Measurements from ENCODE around the gene POM121.
"Not testable (repeated sequence)": the region's sequence is repeated elsewhere in the genome, so short reads cannot be mapped to it uniquely, and the experiment has no call there.

Gene POM121

DNA sequence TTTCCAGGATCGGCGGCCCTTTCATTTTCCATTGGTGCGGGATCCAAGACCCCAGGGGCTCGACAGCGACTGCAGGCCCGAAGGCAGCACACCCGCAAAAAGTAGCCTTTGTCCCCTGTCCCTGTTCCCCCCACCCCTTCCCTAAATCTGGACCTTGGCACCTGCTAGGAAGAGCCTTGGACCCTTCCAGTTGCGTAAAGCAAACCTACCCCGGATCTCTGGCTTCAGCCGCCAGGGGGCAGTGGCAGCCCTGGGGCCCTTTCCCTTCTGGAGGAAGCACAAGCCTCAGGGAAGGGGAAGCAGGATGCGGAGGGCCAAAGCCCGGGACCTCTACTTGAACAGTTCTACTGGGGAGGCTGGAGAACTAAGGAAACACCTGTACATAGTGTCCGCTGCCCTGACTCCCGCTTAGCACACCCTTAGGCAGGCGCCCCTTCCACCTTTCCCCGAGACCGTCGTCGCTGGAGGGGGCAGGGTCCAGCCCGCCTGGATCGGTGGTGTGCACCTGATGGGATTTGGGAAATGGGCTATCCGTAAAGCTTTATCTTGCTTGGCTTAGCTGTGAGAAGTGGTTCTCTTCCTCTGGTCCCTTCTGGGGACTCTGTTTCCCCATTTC lies 21.3 kb downstream of the POM121 start:
- DNase-seq: not testable (repeated sequence)

DNA sequence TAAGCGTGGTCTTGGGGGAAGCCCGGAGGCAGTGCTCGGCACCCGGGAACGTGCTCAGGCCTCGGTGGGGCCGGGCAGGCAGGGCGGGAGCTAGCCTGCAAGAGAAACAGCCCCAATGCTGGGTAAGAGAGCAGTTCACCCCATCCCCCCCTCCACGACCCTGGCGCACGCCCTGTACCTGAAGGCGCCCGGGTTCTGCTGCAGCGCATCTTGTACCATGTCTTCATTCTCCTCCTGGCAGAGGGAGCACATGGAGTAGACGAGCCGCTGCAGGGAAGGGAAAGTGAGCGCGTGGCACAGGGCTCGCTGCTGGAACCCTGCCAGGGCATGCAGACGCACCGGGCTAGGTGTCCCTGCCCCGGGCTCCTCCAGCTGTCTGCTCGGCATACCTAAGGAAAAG lies 23.8 kb downstream of the POM121 start:
- DNase-seq; in situ Hi-C loops (cut with HindIII; ENCODE audit: low pct_ligation_motif_present, low pct_unique_long_range_greater_than_20kb, low sequenced_read_pairs): not testable (repeated sequence)

More for the DNA sequence above, 21.3 kb downstream of the POM121 start:
- in situ Hi-C loops (cut with HindIII; ENCODE audit: low pct_ligation_motif_present, low pct_unique_long_range_greater_than_20kb, low sequenced_read_pairs): not testable (repeated sequence)

DNA sequence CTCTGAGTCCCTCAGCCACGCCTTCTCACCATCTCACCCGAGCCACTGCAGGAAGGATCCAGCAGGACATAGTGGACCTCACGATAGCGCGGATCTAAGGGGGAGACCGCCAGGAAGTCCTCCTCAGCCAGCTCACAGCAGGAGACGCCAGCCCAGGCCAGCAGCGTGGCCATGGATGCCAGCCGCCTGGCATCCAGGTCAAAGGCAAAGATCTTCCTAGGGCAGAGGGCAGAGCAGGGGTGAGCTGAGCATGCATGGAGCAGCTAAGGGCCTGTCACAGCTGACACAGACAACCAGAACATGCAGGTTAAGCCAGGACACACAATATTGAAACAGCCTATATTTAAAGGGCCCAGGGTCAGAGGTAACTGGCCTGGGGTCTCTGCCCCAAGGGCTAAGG lies 24.4 kb downstream of the POM121 start:
- in situ Hi-C loops (cut with HindIII; ENCODE audit: low pct_ligation_motif_present, low pct_unique_long_range_greater_than_20kb, low sequenced_read_pairs); DNase-seq: not testable (repeated sequence)

DNA sequence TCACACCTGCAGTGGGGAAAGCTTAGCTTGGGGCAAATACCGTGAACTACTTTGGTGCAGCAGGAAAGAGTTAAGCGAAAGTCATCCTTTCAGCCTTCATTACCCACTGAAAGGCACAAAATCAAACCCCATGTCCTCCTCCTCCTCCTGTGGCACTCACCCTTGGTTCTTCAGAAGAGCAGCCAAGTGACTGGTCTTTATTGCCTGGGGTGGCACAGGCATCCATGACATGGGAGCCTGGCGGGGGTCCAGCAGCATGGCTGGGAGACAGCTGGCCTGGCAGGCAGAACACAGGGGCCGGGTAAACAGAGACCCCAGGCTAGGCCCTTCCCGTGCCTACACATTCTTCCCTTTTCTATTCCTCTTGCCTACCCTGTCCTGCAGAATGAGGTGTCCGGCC lies 24.8 kb downstream of the POM121 start:
- in situ Hi-C loops (cut with HindIII; ENCODE audit: low pct_ligation_motif_present, low pct_unique_long_range_greater_than_20kb, low sequenced_read_pairs); DNase-seq: not testable (repeated sequence)

DNA sequence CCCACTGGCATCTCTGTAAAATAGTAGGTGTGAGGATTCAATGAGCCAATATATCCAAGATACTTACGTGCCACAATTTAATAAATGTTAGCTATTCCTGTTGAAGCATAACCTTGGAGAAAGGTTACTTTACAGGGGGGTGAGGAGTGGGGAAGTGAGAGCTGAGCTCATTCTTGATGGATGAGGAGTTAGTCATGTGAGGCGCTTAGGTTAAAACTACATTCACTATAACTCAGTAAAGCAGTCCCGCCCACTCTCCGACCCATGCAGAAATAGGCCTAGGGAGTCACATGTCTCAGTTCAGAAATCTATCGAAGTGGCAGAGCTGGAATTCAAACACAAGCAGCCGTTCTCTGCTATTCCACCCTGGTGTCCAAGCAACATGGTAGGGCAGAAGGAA lies 25.5 kb downstream of the POM121 start:
- DNase-seq; in situ Hi-C loops (cut with HindIII; ENCODE audit: low pct_ligation_motif_present, low pct_unique_long_range_greater_than_20kb, low sequenced_read_pairs): not testable (repeated sequence)

DNA sequence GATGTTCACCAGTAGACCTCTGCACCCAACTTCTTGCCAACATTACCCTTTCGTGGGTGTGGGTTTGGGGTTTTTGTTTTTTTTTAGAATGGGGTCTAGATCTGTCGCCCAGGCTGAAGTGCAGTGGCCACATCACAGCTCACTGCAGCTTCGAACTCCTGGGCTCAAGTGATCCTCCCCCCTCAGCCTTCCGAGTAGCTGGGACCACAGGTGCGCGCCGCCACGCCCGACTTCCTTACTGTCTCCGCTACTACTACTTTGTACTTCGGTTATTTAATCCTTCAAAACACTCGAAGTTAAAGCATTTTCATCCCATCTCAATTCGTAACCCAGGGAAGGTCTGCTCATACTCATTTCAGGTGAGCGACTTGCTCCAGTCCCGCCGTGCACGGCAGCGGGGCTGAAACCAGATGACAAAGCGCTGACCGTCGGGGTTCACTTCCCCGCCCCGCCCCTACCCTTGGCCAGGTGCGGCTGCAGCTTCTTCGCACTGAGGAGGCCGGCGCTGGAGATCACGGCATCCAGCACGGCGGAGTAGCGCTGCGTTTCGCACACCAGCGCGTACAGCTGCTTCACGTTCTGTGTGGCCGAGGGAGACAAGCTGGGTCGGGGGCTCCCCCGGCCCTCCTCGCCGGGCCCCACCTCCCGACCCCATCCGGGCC lies 29.1 kb downstream of the POM121 start:
- not testable (repeated sequence) for DNase-seq

DNA sequence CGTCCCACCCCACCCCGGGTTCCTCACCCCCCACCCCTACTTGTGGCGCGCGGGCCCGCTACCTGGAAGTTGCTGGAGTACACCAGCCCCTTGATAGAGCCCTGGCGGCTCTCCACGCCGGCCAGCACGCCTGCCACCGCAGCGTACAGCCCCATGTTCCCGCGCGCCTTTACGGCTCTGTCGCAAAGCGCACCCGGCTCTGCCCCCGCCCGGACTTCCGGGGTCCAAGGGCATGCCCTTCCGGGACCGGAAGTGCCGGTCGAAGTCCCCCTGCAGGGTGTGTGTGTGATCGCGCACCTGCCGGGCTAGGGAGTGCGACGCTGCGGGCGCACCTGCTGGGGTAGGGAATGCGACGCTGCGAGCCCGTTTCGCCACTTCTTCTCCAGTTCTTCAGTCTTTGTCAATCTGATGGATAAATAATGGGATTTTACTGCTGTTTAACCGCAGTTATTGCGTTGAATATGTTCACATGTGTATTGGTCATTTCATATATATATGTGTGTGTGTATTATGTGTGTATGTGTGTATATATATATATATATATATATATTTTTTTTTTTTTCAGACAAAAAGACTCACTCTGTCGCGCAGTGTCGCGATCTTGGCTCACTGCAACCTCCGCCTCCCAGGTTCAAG lies 29.8 kb downstream of the POM121 start:
- in situ Hi-C loops (cut with HindIII; ENCODE audit: low pct_ligation_motif_present, low pct_unique_long_range_greater_than_20kb, low sequenced_read_pairs); DNase-seq: not testable (repeated sequence)

More for the DNA sequence above, 29.1 kb downstream of the POM121 start:
- in situ Hi-C loops (cut with HindIII; ENCODE audit: low pct_ligation_motif_present, low pct_unique_long_range_greater_than_20kb, low sequenced_read_pairs): not testable (repeated sequence)

DNA sequence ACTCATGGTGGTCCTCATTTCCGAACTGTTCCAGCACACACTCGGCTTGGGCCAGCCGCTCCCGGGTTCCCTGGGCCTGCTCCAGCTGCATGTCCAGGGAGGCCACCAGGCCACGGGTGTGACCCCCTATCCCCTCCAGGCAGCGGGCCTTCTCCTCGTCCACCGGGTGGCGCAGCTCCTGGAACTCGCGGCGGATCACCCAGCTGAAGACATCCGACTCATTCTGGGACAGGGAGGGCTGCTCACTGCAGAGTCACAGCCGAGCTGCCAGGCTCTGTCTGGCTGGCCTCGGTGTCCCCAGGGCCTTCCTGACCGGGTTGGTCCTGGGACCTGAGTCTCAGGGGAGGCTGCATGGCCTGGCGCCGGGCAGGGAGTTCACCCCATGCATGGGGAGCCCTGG lies 35.1 kb downstream of the POM121 start:
- in situ Hi-C loops (cut with HindIII; ENCODE audit: low pct_ligation_motif_present, low pct_unique_long_range_greater_than_20kb, low sequenced_read_pairs); DNase-seq: not testable (repeated sequence)

DNA sequence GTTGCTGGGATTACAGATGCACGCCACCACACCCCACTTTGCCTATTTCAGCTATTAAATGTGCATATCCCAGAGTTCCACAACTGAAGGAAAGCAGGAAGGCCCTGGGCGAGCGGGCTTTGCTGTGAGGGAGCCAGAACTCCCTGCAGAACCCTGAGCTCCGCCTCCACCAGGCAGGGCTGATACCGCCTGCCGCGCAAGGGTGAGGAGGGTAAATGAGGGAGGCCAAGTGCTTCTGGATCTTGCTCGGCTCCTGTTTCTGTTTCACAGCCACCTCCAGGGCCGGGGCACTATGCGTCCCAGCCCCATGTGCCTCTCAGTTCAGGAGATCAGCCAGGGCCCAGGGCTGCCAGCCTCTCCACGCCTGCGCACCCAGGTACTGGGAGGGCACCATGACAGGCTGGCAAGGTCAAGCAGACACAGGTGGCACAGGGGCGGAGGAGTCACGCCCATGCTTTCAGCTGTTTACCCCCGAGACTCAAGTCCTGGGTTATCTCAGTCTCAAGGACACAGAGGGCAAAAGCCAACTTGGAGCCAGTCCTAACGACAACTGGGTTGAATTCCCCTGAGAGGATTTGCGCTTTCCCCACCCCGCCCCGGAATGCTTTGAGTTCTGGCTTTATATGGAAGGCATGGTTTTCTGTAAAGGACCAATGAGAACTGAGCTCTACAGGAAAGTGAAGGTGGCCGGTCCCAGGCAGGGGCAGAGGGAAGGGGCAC lies 35.9 kb downstream of the POM121 start:
- in situ Hi-C loops (cut with HindIII; ENCODE audit: low pct_ligation_motif_present, low pct_unique_long_range_greater_than_20kb, low sequenced_read_pairs); DNase-seq: not testable (repeated sequence)

DNA sequence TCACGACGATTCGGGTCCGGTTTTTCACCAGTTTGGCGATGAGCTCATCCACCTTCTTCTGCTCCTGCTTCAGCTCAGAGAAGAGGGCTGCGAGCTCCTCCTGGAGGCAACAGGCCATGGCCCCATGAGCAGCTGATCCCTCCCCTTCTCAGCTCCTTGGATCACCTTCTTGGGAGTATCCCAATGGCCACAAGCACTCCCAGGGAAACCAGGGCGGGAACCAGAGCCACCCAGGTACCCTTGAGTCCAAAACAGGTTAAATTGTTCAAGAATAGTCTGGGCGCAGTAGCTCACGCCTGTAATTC lies 36.4 kb downstream of the POM121 start:
- in situ Hi-C loops (cut with HindIII; ENCODE audit: low pct_ligation_motif_present, low pct_unique_long_range_greater_than_20kb, low sequenced_read_pairs): not testable (repeated sequence)

DNA sequence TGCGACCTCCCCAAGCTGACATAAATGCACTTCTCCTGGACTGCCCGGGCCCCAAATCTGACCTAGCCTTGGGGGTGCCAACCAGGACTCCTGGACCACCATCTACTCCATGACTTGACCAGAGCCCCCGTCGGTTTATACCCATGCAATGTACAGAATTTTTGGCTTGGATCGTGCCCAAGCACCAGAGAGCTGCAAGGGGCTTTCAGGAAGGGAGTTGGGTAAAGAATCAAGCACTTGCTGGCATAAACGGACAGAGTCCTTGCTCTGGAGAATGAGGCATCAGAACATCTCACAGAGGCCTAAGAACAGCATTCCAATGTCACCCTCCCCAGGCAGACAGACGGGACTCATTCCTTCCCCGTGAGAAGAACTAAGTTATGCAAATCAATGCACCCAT lies 38.2 kb downstream of the POM121 start:
- in situ Hi-C loops (cut with HindIII; ENCODE audit: low pct_ligation_motif_present, low pct_unique_long_range_greater_than_20kb, low sequenced_read_pairs); DNase-seq: not testable (repeated sequence)

More for the DNA sequence above, 36.4 kb downstream of the POM121 start:
- DNase-seq: not testable (repeated sequence)

DNA sequence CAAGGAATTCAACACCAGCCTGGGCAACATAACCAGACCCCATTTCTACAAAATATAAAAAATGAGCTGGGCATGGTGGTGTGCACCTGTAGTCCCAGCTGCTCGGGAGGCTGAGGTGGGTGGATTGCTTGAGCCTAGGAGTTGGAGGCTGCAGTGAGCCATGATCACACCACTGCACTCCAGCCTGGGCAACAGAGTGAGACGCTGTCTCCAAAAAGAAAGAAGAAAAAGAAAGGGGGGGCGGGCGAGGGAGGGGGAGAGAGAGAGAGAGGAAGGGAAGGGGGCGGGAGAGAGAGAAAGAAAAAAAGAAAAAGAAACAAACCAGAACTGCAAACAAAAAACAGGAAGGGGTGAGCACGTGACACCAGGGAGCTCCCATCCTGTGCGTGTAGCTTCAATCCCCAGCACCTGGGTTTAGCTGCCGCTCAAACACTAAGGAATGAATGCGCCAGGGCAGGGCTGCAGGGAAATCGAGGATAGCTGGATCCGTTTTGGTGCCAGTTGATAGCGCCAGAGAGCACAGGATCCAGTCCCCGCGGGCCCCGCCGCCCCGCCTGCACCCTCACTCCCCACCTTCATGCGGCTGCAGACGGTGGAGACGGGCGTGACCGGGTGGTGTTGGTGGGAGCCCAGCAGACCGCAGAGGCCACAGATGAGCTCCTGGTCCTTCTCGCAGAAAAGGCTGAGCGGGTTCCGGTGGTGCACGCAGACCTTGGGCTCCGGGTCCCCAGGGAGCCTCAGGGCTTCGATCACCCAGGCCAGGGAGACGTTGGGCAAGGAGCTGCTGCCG lies 40.5 kb downstream of the POM121 start:
- DNase-seq; in situ Hi-C loops (cut with HindIII; ENCODE audit: low pct_ligation_motif_present, low pct_unique_long_range_greater_than_20kb, low sequenced_read_pairs): not testable (repeated sequence)

DNA sequence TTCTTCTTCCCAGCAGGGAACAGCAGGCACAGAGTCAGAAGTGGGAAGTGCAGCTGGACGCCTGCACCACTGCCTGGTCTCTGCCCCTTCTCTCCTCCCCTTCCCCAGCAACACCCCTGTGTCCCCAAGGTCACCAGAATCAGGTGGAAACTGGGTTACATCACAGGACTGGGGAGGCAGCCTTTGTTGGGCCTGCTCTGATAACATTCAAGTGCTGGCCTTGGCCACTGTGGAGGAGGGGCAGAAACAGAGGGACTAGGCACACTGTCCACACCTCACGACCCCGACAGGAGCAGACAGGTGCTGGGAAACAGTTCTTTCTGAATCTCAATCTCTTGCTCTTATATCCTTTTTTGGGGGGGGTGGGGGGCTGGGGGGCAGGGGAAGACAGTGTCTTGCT lies 42.0 kb downstream of the POM121 start:
- DNase-seq; in situ Hi-C loops (cut with HindIII; ENCODE audit: low pct_ligation_motif_present, low pct_unique_long_range_greater_than_20kb, low sequenced_read_pairs): not testable (repeated sequence)

DNA sequence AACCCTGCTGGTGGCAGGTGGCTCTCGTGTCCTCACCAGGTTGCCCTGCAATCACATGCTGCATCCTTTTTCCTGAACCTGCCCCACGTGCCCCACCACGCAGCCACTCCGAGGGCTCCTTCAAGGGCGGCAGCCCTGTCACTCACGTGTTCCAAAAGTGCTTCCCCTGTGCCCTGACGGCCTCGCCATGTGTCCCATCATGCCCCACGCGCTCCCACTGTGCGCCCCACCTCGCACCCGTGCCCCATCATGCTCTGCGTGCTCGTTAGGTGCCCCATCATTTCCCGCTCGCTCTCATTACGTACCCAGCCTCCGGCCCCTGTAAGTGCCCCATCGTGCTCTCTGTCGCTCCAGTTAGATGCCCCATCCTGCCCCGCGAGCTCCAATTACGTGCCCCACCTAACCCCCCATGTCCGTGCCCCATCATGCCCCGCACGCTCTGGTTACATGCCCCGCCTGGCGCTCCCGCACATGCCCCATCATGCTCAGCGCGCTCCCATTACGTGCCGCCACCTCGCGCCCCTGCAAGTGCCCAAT lies 44.2 kb downstream of the POM121 start, which contains the start of gene TRIM74:
TRIM74 (minus strand) TSS at position 487 of the 537 bp plus-strand sequence. CDS start 3,309 bp downstream, outside the sequence.
- in situ Hi-C loops (cut with HindIII; ENCODE audit: low pct_ligation_motif_present, low pct_unique_long_range_greater_than_20kb, low sequenced_read_pairs); DNase-seq: not testable (repeated sequence)

DNA sequence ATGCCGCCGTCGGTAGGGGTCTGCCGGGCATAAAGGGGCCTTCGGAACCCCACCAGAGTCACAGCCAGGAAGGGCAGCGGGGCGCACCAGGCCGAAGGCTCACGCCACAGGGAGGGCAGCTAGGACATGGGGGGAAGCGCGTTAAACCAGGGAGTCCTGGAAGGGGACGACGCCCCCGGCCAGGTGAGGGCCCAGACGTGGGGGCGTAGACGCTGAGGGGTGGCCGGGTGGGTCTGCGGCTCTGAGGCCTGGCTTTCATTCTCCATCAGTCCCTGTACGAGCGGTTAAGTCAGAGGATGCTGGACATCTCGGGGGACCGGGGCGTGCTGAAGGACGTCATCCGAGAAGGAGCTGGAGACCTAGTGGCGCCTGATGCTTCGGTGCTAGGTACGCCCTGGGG lies 44.8 kb downstream of the POM121 start:
- in situ Hi-C loops (cut with HindIII; ENCODE audit: low pct_ligation_motif_present, low pct_unique_long_range_greater_than_20kb, low sequenced_read_pairs); DNase-seq: not testable (repeated sequence)

DNA sequence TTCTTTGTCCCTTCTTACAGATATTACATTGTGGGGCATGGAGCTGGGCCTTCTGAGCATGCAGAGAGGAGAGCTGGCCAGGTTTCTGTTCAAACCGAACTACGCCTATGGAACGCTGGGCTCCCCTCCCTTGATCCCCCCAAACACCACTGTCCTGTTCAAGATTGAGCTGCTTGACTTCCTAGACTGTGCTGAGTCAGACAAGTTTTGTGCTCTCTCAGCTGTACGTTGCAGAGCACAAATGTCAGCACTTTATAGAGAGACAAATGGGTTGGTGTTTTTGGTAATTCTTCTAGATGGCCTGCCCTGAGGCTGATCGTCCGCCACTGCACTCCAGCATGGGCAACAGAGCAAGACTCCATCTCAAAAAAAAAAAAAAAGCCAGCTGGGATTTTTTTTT lies 46.6 kb downstream of the POM121 start:
- DNase-seq; in situ Hi-C loops (cut with HindIII; ENCODE audit: low pct_ligation_motif_present, low pct_unique_long_range_greater_than_20kb, low sequenced_read_pairs): not testable (repeated sequence)

DNA sequence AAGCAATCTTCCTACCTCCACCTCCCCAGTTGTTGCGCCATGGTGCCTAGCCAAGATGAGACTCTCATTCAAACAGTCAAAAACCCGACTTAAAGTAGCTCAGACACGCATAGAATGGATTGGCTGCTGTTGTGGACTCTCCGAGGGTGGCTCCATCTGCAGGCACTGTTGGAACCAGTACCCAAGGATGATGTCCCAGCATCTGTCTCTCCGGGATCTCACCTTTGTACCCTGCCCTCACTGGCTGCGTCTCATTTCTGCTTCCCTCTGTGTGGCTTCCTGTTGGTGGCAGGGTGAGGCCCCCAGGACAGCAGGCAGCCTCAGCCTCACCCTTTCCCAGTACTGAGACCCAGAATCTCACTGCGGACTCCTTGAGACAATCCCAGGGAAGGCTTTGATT lies 49.9 kb downstream of the POM121 start:
- DNase-seq; in situ Hi-C loops (cut with HindIII; ENCODE audit: low pct_ligation_motif_present, low pct_unique_long_range_greater_than_20kb, low sequenced_read_pairs): not testable (repeated sequence)
